ENCODE measurements around the gene TSPEAR. TPM values are rescaled to one million over a fixed set of nuclear protein-coding genes. Genes with fewer than 3 reads are reported as not detected.
"Not testable (repeated sequence)": the region's sequence is repeated elsewhere in the genome, so short reads cannot be mapped to it uniquely, and the experiment has no call there.

The TSPEAR gene
- total RNA-seq, 2 donors from 2014 or later, result 1.5 to 6.0 TPM

GRCh38 chr21:44666401-44667320, 44.7 kb downstream of the TSPEAR start, which contains the start of gene KRTAP12-2:
KRTAP12-2 (minus strand) TSS chr21:44666927; CDS start chr21:44666886, 41 bp downstream.
- Histone ChIP-seq H3K9me3 (ENCODE audit: control insufficient read depth, low read length) (peaks cover 28% of the 10 kb centered on the region), H3K27ac (ENCODE audit: low read depth, low read length) (no peak within 1 kb of the TSS), H3K4me1 (ENCODE audit: control insufficient read depth, insufficient read depth, low read length) (no peaks in the 10 kb centered on the region), H3K9ac (ENCODE audit: extremely low read depth, low read length, poor library complexity, severe bottlenecking) (no peak within 1 kb of the TSS), H3K27me3 (ENCODE audit: control insufficient read depth, insufficient read depth, low read length, poor library complexity, severe bottlenecking) (no peaks in the 10 kb centered on the region), H3K36me3 (ENCODE audit: control insufficient read depth, insufficient read depth, low read length) (no peaks in the 10 kb centered on the region), H3K4me3 (ENCODE audit: low read length) (no peak within 1 kb of the TSS)
- Mint-ChIP-seq H3K9me3 (peaks cover 40% of the 10 kb centered on the region), H3K27ac (no peak within 1 kb of the TSS), H3K36me3 (ENCODE audit: low read depth) (no peaks in the 10 kb centered on the region), H3K27me3 (ENCODE audit: insufficient read depth) (peaks cover 8% of the 10 kb centered on the region), H3K4me3 (no peak within 1 kb of the TSS), H3K4me1 (peaks cover 2% of the 10 kb centered on the region)
- no peak for TF ChIP-seq CTCF (conservative IDR thresholded peaks at IDR 0.05)
- WGBS, 2 experiments (ENCODE audit: insufficient coverage in 1 of 2, insufficient read length in 1 of 2), result 86% methylated on average over 12 to 19 of the region's 19 CpGs
- no peak for DNase-seq

DNA sequence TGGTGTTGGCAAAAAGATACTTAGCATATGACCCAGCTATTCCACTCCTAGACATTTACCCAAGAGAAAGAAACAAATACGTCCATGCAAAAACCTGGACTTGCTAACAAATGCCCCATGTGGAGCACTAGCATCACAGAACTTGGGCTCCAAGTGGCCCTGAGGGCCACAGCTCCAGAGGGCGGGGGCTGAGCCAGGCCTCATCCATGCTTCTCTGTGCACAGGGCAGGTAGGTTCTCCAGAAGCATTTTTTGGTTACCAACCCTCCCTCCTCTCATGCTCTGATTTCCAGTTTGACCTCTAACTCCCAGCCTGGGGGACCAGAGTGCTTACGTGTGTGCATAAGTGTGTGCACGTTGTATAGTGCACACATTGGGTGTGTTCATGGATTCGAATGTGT, 46.7 kb downstream of the TSPEAR start:
- Histone ChIP-seq H3K36me3 (ENCODE audit: control insufficient read depth, insufficient read depth, low read length) (no peaks in the 10 kb centered on the region), H3K4me1 (ENCODE audit: control insufficient read depth, insufficient read depth, low read length) (no peaks in the 10 kb centered on the region), H3K9me3 (ENCODE audit: control insufficient read depth, low read length) (peaks cover 8% of the 10 kb centered on the region), H3K27me3 (ENCODE audit: control insufficient read depth, insufficient read depth, low read length, poor library complexity, severe bottlenecking) (no peaks in the 10 kb centered on the region), H3K9ac (ENCODE audit: extremely low read depth, low read length, poor library complexity, severe bottlenecking) (no peak overlapping the region), H3K27ac (ENCODE audit: low read depth, low read length) (no peak overlapping the region), H3K4me3 (ENCODE audit: low read length) (no peak overlapping the region)
- H3K9me3 Mint-ChIP-seq, result peaks cover 26% of the 10 kb centered on the region
- TF ChIP-seq CTCF (conservative IDR thresholded peaks at IDR 0.05), result no peak
- no peak for DNase-seq
- no peak overlapping the region for H3K27ac Mint-ChIP-seq
- H3K27me3 Mint-ChIP-seq (ENCODE audit: insufficient read depth), result peaks cover 6% of the 10 kb centered on the region
- no peaks in the 10 kb centered on the region for H3K36me3 Mint-ChIP-seq (ENCODE audit: low read depth)
- 87 to 92% methylated on average over 1 to 5 of the region's 5 CpGs for WGBS, 2 experiments (ENCODE audit: insufficient coverage in 1 of 2, insufficient read length in 1 of 2)
- H3K4me1 Mint-ChIP-seq, result peaks cover 4% of the 10 kb centered on the region
- no peak overlapping the region for H3K4me3 Mint-ChIP-seq

DNA sequence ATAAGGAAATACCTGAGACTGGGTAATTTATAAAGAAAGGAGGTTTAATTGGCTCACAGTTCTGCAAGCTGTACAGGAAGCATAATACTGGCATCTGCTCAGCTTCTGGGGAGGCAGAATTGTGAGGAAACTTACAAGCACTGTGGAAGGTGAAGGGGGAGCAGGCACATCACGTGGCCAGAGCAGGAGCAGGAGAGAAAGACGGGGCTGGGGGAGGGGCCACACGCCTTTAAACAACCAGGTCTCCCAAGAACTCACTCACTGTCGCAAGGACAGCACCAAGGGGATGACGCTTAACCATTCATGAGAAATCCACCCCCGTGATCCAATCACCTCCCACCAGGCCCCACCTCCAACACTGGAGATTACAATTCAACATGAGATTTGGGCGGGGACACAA, 49.8 kb downstream of the TSPEAR start:
- H3K4me1 ChIP-seq (ENCODE audit: control insufficient read depth, insufficient read depth, low read length); H3K36me3 ChIP-seq (ENCODE audit: control insufficient read depth, insufficient read depth, low read length); DNase-seq; H3K27me3 ChIP-seq (ENCODE audit: control insufficient read depth, insufficient read depth, low read length, poor library complexity, severe bottlenecking); H3K27ac Mint-ChIP-seq; H3K9ac ChIP-seq (ENCODE audit: extremely low read depth, low read length, poor library complexity, severe bottlenecking); H3K27me3 Mint-ChIP-seq (ENCODE audit: insufficient read depth); H3K4me3 ChIP-seq (ENCODE audit: low read length); H3K9me3 ChIP-seq (ENCODE audit: control insufficient read depth, low read length); H3K36me3 Mint-ChIP-seq (ENCODE audit: low read depth); H3K27ac ChIP-seq (ENCODE audit: low read depth, low read length); H3K4me3 Mint-ChIP-seq: not testable (repeated sequence)
- WGBS, 2 experiments (ENCODE audit: insufficient coverage in 1 of 2, insufficient read length in 1 of 2), result 44 to 65% methylated on average over 2 to 6 of the region's 7 CpGs
- peaks cover 10% of the 10 kb centered on the region for H3K4me1 Mint-ChIP-seq
- peaks cover 12% of the 10 kb centered on the region for H3K9me3 Mint-ChIP-seq

All from endodermal cell (in vitro differentiated cells).